ENCODE measurements around the gene HCRT. TPM values are rescaled to one million over a fixed set of nuclear protein-coding genes. Genes with fewer than 3 reads are reported as not detected.

The HCRT gene
- total and polyA plus RNA-seq, 2 of the 8 experiments (the other 6 are each of a cell fraction or from before 2014, with no cell fraction given): not detected

DNA sequence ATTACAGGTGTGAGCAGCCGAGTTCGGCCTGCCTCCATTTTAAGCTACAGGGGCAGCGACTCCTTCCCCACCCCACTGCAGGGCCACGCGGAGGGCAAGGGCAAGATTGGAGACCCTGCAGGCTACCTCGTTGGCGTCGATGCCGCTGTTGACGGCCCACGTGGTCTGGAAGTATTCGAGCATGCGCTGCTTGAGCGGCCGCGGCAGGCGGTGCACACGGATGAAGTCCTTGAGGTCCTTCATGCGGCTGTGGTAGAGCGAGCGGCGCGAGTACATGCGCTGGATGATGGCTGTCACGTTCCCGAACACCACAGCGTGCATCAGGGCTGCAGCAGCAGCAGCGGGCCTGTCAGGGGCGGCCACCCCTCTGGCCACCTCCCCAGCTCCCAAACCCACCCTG is 15.9 kb downstream of the HCRT start:
- H4K20me1 ChIP-seq (replicated peaks in 1 of 2; ENCODE audit: control insufficient read depth in 1 of 2, insufficient read depth in 2 of 2, low read length in 2 of 2): no peaks in the 10 kb centered on the region
- H4K91ac ChIP-seq (replicated peaks; ENCODE audit: insufficient read length, low read length): no peak overlapping the region
- H3K4ac ChIP-seq (replicated peaks; ENCODE audit: insufficient read length, low read depth, low read length): no peak overlapping the region
- no peak overlapping the region for H2AK5ac ChIP-seq (ENCODE audit: low read depth, low read length)
- 93% methylated on average over 29 of the region's 29 CpGs; no CpG with 5 or more reads in 1 of the 2 experiments for WGBS, 2 experiments (ENCODE audit: extremely low coverage in 1 of 2, insufficient coverage in 1 of 2, insufficient read length in 1 of 2, insufficient replicate concordance in 2 of 2, low coverage in 1 of 2, low lambda C conversion rate in 2 of 2, missing lambda C conversion rate in 1 of 2)
- no peaks in the 10 kb centered on the region for H3K79me2 ChIP-seq (ENCODE audit: control insufficient read depth in 1 of 2, insufficient read depth in 2 of 2, low read length in 2 of 2)
- H3K9ac ChIP-seq (replicated peaks in 1 of 4; ENCODE audit: extremely low read depth in 1 of 4, low read depth in 3 of 4, low read length in 3 of 4): no peak overlapping the region
- H3K36me3 ChIP-seq (ENCODE audit: control insufficient read depth in 2 of 4, insufficient read depth in 4 of 4, low read length in 3 of 4): no peaks in the 10 kb centered on the region
- H3K4me2 ChIP-seq (ENCODE audit: insufficient read depth in 1 of 2, low read depth in 2 of 2, low read length in 2 of 2): no peak overlapping the region
- no peaks in the 10 kb centered on the region for H3K9me3 ChIP-seq (ENCODE audit: insufficient read depth in 2 of 2, low read depth in 1 of 2, low read length in 1 of 2)
- H3K27me3 ChIP-seq (replicated peaks in 1 of 4; ENCODE audit: control insufficient read depth in 3 of 4, extremely low read depth in 1 of 4, insufficient read depth in 3 of 4, low read length in 3 of 4): no peaks in the 10 kb centered on the region
- no peak overlapping the region for H2BK15ac ChIP-seq (ENCODE audit: low read length)
- ChIA-PET POLR2A (ENCODE audit: partially characterized antibody) (interaction anchor here (0.6 kb wide), 1 partner anchor 49 kb away, joined by 3 read pairs; no protein-coding TSS in a partner anchor), CTCF (ENCODE audit: partially characterized antibody) (interaction anchor here (1.4 to 3.9 kb wide), 2 partner anchors 12 to 103 kb away, joined by 3 to 21 read pairs; partner anchors contain the start of gene KCNH4)
- no peak overlapping the region for H4K8ac ChIP-seq (ENCODE audit: extremely low read depth, insufficient read depth, low read length)
- TF ChIP-seq TEAD4 (IDR thresholded peaks at IDR 0.05; ENCODE audit: low read depth, low read length) (no peak), YY1 (IDR thresholded peaks at IDR 0.05; ENCODE audit: low read depth, low read length) (no peak), CTCF (IDR thresholded peaks at IDR 0.05; ENCODE audit: control extremely low read depth in 1 of 3, insufficient read depth in 1 of 3, low read depth in 1 of 3, low read length in 3 of 3) (no peak)
- no peak overlapping the region for H2BK20ac ChIP-seq (ENCODE audit: low read length)
- H3K14ac ChIP-seq (ENCODE audit: insufficient read length): no peak overlapping the region
- no peak overlapping the region for H2BK5ac ChIP-seq (ENCODE audit: low read depth, low read length)
- H3K23ac ChIP-seq (ENCODE audit: insufficient read length): no peak overlapping the region
- FAIRE-seq: no peak
- no peaks in the 10 kb centered on the region for H3K4me1 ChIP-seq (replicated peaks in 1 of 4; ENCODE audit: control insufficient read depth in 3 of 4, insufficient read depth in 4 of 4, low read length in 3 of 4)
- no peak overlapping the region for H3K4me3 ChIP-seq (ENCODE audit: extremely low read depth in 1 of 4, insufficient read depth in 2 of 4, low read depth in 3 of 4, low read length in 4 of 4)
- no peak overlapping the region for H3K56ac ChIP-seq (replicated peaks; ENCODE audit: insufficient read length, low read depth, low read length)
- no peak overlapping the region for H2BK120ac ChIP-seq (replicated peaks; ENCODE audit: low read depth, low read length)
- no peak overlapping the region for H2BK12ac ChIP-seq (ENCODE audit: low read depth, low read length)
- no peaks in the 10 kb centered on the region for H3K23me2 ChIP-seq (ENCODE audit: low read depth, low read length)
- no peak overlapping the region for H4K5ac ChIP-seq (ENCODE audit: insufficient read length, low read depth, low read length)
- H3K18ac ChIP-seq (ENCODE audit: extremely low read depth, low read length): no peak overlapping the region
- H2AFZ ChIP-seq (ENCODE audit: low read length): no peak overlapping the region
- H3K27ac ChIP-seq (ENCODE audit: low read depth, low read length): no peak overlapping the region
- no peaks in the 10 kb centered on the region for H3K79me1 ChIP-seq (ENCODE audit: low read depth, low read length)
- no peak for DNase-seq (ENCODE audit: low read depth in 1 of 2, low spot score in 2 of 2)

Data from H1 (cell line).